Left ventricle myocardium inferior (tissue), 1 donor: ENCODE data around the gene DNAH12. TPM values are rescaled to one million over a fixed set of nuclear protein-coding genes. Genes with fewer than 3 reads are reported as not detected.

ENCODE experiments used
- DNase-seq: peaks from one replicate; pipeline ENCODE4 v3.0.0-alpha.2; 2020
- H3K27ac ChIP-seq: fragments of 200-600 bp; replicated peaks from 2 replicates; pipeline ENCODE4 v1.8.0; 2021
- H3K27me3 ChIP-seq: fragments of 200-600 bp; 2 replicates; pipeline ENCODE4 v1.8.0; 2021; ENCODE audit warnings: low read depth
- H3K36me3 ChIP-seq: fragments of 200-600 bp; 2 replicates; pipeline ENCODE4 v1.8.0; 2021
- H3K4me1 ChIP-seq: fragments of 200-600 bp; 2 replicates; pipeline ENCODE4 v1.8.0; 2021
- H3K4me3 ChIP-seq: fragments of 200-600 bp; 2 replicates; pipeline ENCODE4 v1.8.0; 2021; ENCODE audit warnings: mild to moderate bottlenecking, moderate library complexity
- H3K9me3 ChIP-seq: fragments of 200-600 bp; replicated peaks from 2 replicates; pipeline ENCODE4 v1.8.0; 2021
- CTCF ChIP-seq: fragments of 200-600 bp; IDR thresholded peaks from 2 replicates; pipeline ENCODE4 v1.8.0; 2021; ENCODE audit warnings: antibody characterized with exemption, mild to moderate bottlenecking, borderline replicate concordance
- intact Hi-C: fragments of 100-400 bp; cut with micrococcal nuclease; formaldehyde crosslinking; loops from one replicate; pipeline ENCODE4 v1.11.0; 2022
- total RNA-seq: library from RNA; stranded (reverse); fragmentation: NEBNext Ultra II Directional; extraction: Animal tissue kit (Norgen Biotek cat#: 25700); gene quantifications from one replicate; pipeline ENCODE4 v1.2.1, GENCODE V29; 2021
- donor health status: DM: no; HTN: yes; CAD: no; lungs with severe emphysema.

DNAH12 gene
- total RNA-seq, 1 donor from 2014 or later, result 0.16 TPM

- H3K9me3 ChIP-seq, result no peaks in the 10 kb centered on the region
- no peaks in the 10 kb centered on the region for H3K4me1 ChIP-seq
- no peak overlapping the region for H3K27ac ChIP-seq
- no peak overlapping the region for H3K4me3 ChIP-seq
- H3K36me3 ChIP-seq, result no peaks in the 10 kb centered on the region
- no peaks in the 10 kb centered on the region for H3K27me3 ChIP-seq
- intact Hi-C loops, result no loop called here
- TF ChIP-seq CTCF, result no peak
- no peak for DNase-seq
Measured at GRCh38 chr3:57530071-57530608, 14.0 kb downstream of the DNAH12 start.

GRCh38 chr3:57518276-57518915 is 25.7 kb downstream of the DNAH12 start:
- no peak for TF ChIP-seq CTCF
- Histone ChIP-seq H3K9me3 (no peaks in the 10 kb centered on the region), H3K27me3 (no peaks in the 10 kb centered on the region), H3K27ac (no peak overlapping the region), H3K4me3 (no peak overlapping the region), H3K4me1 (no peaks in the 10 kb centered on the region), H3K36me3 (no peaks in the 10 kb centered on the region)
- intact Hi-C loops, result no loop called here
- DNase-seq, result no peak

- Histone ChIP-seq H3K36me3 (no peaks in the 10 kb centered on the region), H3K27me3 (no peaks in the 10 kb centered on the region), H3K27ac (no peak overlapping the region), H3K4me3 (no peak overlapping the region), H3K9me3 (no peaks in the 10 kb centered on the region), H3K4me1 (no peaks in the 10 kb centered on the region)
- TF ChIP-seq CTCF, result no peak
- intact Hi-C loops, result no loop called here
- DNase-seq, result no peak
Measured at GRCh38 chr3:57512166-57512565, 32.0 kb downstream of the DNAH12 start.

GRCh38 chr3:57505901-57506300 is 38.2 kb downstream of the DNAH12 start:
- intact Hi-C loops, result no loop called here
- TF ChIP-seq CTCF, result no peak
- H3K36me3 ChIP-seq, result no peaks in the 10 kb centered on the region
- peaks cover 7% of the 10 kb centered on the region for H3K27me3 ChIP-seq
- no peak for DNase-seq
- H3K9me3 ChIP-seq, result no peaks in the 10 kb centered on the region
- H3K4me3 ChIP-seq, result no peak overlapping the region
- H3K4me1 ChIP-seq, result no peaks in the 10 kb centered on the region
- H3K27ac ChIP-seq, result no peak overlapping the region

- H3K4me1 ChIP-seq, result no peaks in the 10 kb centered on the region
- no peak overlapping the region for H3K4me3 ChIP-seq
- no peaks in the 10 kb centered on the region for H3K36me3 ChIP-seq
- H3K27me3 ChIP-seq, result no peaks in the 10 kb centered on the region
- no peak overlapping the region for H3K27ac ChIP-seq
- no peaks in the 10 kb centered on the region for H3K9me3 ChIP-seq
- no peak for TF ChIP-seq CTCF
- no peak for DNase-seq
- intact Hi-C loops, result no loop called here
Measured at GRCh38 chr3:57500506-57500905, 43.6 kb downstream of the DNAH12 start.
